Endodermal cell (in vitro differentiated cells): Measurements from ENCODE around the gene DNAH1. TPM values are rescaled to one million over a fixed set of nuclear protein-coding genes. Genes with fewer than 3 reads are reported as not detected.

Experiments used
- DNase-seq: peaks from one replicate; pipeline ENCODE4 v3.0.0-alpha.2; 2017
- H3K27ac ChIP-seq: 2 replicates; pipeline ENCODE4 v1.5.1; 2013; ENCODE audit warnings: mild to moderate bottlenecking, low read depth, low read length, moderate library complexity
- H3K27me3 ChIP-seq: 2 replicates; pipeline ENCODE4 v1.6.1; 2013; ENCODE audit warnings: mild to moderate bottlenecking, low read length, moderate library complexity; ENCODE audit not compliant: insufficient read depth, control insufficient read depth, poor library complexity, severe bottlenecking
- H3K36me3 ChIP-seq: 2 replicates; pipeline ENCODE4 v1.7.0; 2013; ENCODE audit warnings: mild to moderate bottlenecking, low read length, moderate library complexity; ENCODE audit not compliant: control insufficient read depth, insufficient read depth
- H3K4me1 ChIP-seq: one replicate; pipeline ENCODE4 v1.7.0; 2013; ENCODE audit warnings: low read length; ENCODE audit not compliant: control insufficient read depth, insufficient read depth
- H3K4me3 ChIP-seq: 2 replicates; pipeline ENCODE4 v1.5.1; 2013; ENCODE audit warnings: mild to moderate bottlenecking, low read length, moderate library complexity
- H3K9ac ChIP-seq: 2 replicates; pipeline ENCODE4 v1.6.1; 2013; ENCODE audit warnings: mild to moderate bottlenecking, low read length, moderate library complexity; ENCODE audit not compliant: poor library complexity, severe bottlenecking; ENCODE audit errors: extremely low read depth
- H3K9me3 ChIP-seq: 2 replicates; pipeline ENCODE4 v1.6.1; 2013; ENCODE audit warnings: mild to moderate bottlenecking, low read length, moderate library complexity; ENCODE audit not compliant: control insufficient read depth
- H3K27ac Mint-ChIP-seq: 2 replicates; pipeline ENCODE4 v1.8.0; 2020; ENCODE audit warnings: mixed read lengths
- H3K27me3 Mint-ChIP-seq: 2 replicates; pipeline ENCODE4 v1.8.0; 2021; ENCODE audit warnings: mild to moderate bottlenecking, mixed read lengths; ENCODE audit not compliant: insufficient read depth
- H3K36me3 Mint-ChIP-seq: 2 replicates; pipeline ENCODE4 v1.8.0; 2020; ENCODE audit warnings: low read depth, mixed read lengths
- H3K4me1 Mint-ChIP-seq: 2 replicates; pipeline ENCODE4 v1.8.0; 2020; ENCODE audit warnings: mixed read lengths
- H3K4me3 Mint-ChIP-seq: 2 replicates; pipeline ENCODE4 v1.8.0; 2020; ENCODE audit warnings: mild to moderate bottlenecking, moderate library complexity, mixed read lengths
- H3K9me3 Mint-ChIP-seq: 2 replicates; pipeline ENCODE4 v1.8.0; 2020; ENCODE audit warnings: mild to moderate bottlenecking, mixed read lengths
- CTCF ChIP-seq: fragments of 200-600 bp; sonication (generic); conservative IDR thresholded peaks from 2 replicates; pipeline ENCODE4 v1.5.0; 2021; ENCODE audit warnings: antibody characterized with exemption, mild to moderate bottlenecking
- WGBS, 2 experiments: methylation state at CpG; one replicate each; pipeline versions ENCODE4 v1.1.5 to v1.1.7; 2013; ENCODE audit warnings: missing lambda C conversion rate in 2 of 2, mixed read lengths in 1 of 2; ENCODE audit not compliant: insufficient coverage in 1 of 2, insufficient read length in 1 of 2; 5-methylcytosine and 5-hydroxymethylcytosine counted together
- total RNA-seq, 2 donors: library from RNA; stranded (reverse); fragmentation: NEBNext Ultra II Directional in 1 of 2; extraction: Animal tissue kit (Norgen Biotek cat#: 25700) in 1 of 2; gene quantifications; 2 replicates in 1 of 2; 3 replicates in 1 of 2; pipeline ENCODE4 v1.2.1, GENCODE V29; 2021

Gene DNAH1
- total RNA-seq, 2 donors from 2014 or later, result 4.9 to 5.5 TPM

- Mint-ChIP-seq H3K27ac (no peak overlapping the region), H3K4me3 (no peak overlapping the region), H3K9me3 (no peaks in the 10 kb centered on the region), H3K36me3 (no peaks in the 10 kb centered on the region), H3K27me3 (peaks cover 21% of the 10 kb centered on the region), H3K4me1 (peaks cover 10% of the 10 kb centered on the region)
- 88 to 89% methylated on average over 7 to 13 of the region's 13 CpGs for WGBS, 2 experiments
- peaks cover 3% of the 10 kb centered on the region for H3K4me1 ChIP-seq
- H3K9me3 ChIP-seq, result no peaks in the 10 kb centered on the region
- H3K27ac ChIP-seq, result no peak overlapping the region
- H3K9ac ChIP-seq, result no peak overlapping the region
- no peak overlapping the region for H3K4me3 ChIP-seq
- no peak for TF ChIP-seq CTCF
- H3K36me3 ChIP-seq, result no peaks in the 10 kb centered on the region
- no peak for DNase-seq
- no peaks in the 10 kb centered on the region for H3K27me3 ChIP-seq
Measured at GRCh38 chr3:52370531-52370930, 54.4 kb downstream of the DNAH1 start.

- peaks cover 3% of the 10 kb centered on the region for H3K4me1 ChIP-seq
- DNase-seq, result peak; percentile 89
- H3K4me3 ChIP-seq, result peak overlapping the region; percentile 57
- no peaks in the 10 kb centered on the region for H3K27me3 ChIP-seq
- Mint-ChIP-seq H3K4me1 (peaks cover 13% of the 10 kb centered on the region), H3K27ac (no peak overlapping the region), H3K27me3 (peaks cover 21% of the 10 kb centered on the region), H3K4me3 (peak overlapping the region; percentile 37), H3K9me3 (no peaks in the 10 kb centered on the region), H3K36me3 (no peaks in the 10 kb centered on the region)
- 44 to 49% methylated on average over 26 to 40 of the region's 40 CpGs for WGBS, 2 experiments
- H3K27ac ChIP-seq, result no peak overlapping the region
- no peaks in the 10 kb centered on the region for H3K36me3 ChIP-seq
- no peak overlapping the region for H3K9ac ChIP-seq
- H3K9me3 ChIP-seq, result no peaks in the 10 kb centered on the region
- peak; percentile 57 for TF ChIP-seq CTCF
Measured at GRCh38 chr3:52372822-52373504, 56.8 kb downstream of the DNAH1 start.

GRCh38 chr3:52373676-52374075 lies 57.6 kb downstream of the DNAH1 start:
- WGBS, 2 experiments, result 85 to 87% methylated on average over 4 to 5 of the region's 6 CpGs
- no peak for TF ChIP-seq CTCF
- no peaks in the 10 kb centered on the region for H3K9me3 Mint-ChIP-seq

More at GRCh38 chr3:52373676-52374075, 57.6 kb downstream of the DNAH1 start:
- Mint-ChIP-seq H3K4me1 (peaks cover 12% of the 10 kb centered on the region), H3K27me3 (peaks cover 21% of the 10 kb centered on the region), H3K27ac (no peak overlapping the region), H3K4me3 (peak overlapping the region; percentile 37), H3K36me3 (no peaks in the 10 kb centered on the region)
- Histone ChIP-seq H3K27me3 (no peaks in the 10 kb centered on the region), H3K4me3 (peak overlapping the region; percentile 57), H3K9me3 (no peaks in the 10 kb centered on the region), H3K27ac (no peak overlapping the region), H3K36me3 (no peaks in the 10 kb centered on the region), H3K9ac (no peak overlapping the region), H3K4me1 (peaks cover 3% of the 10 kb centered on the region)
- DNase-seq, result no peak
